Upper lobe of left lung (tissue), 6 donors: Measurements from ENCODE around the gene VKORC1L1. TPM values are rescaled to one million over a fixed set of nuclear protein-coding genes. Genes with fewer than 3 reads are reported as not detected.

Experiments
- ATAC-seq, 2 donors: fragments of 200-7000 bp; cut with Tn5 transposase; one replicate each; pipeline ENCODE4 v1.9.1; 2022; ENCODE audit warnings: mild to moderate bottlenecking in 2 of 2, moderate library complexity in 2 of 2; ENCODE audit not compliant: low FRiP score in 2 of 2
- DNase-seq, 2 donors: peaks; one replicate each; pipeline ENCODE4 v3.0.0-alpha.2; 2019 to 2020
- H3K27ac ChIP-seq, 4 donors: fragments of 200-600 bp; sonication (generic); one replicate each; pipeline ENCODE4 v1.5.1; 2016 to 2019
- H3K27me3 ChIP-seq, 4 donors: fragments of 200-600 bp; sonication (generic); one replicate each; pipeline ENCODE4 v1.5.1; 2017 to 2019
- H3K36me3 ChIP-seq, 4 donors: fragments of 200-600 bp; sonication (generic); one replicate each; pipeline ENCODE4 v1.5.1; 2016 to 2019
- H3K4me1 ChIP-seq, 4 donors: fragments of 200-600 bp; sonication (generic); one replicate each; pipeline ENCODE4 v1.5.1; 2018 to 2019
- H3K4me3 ChIP-seq, 4 donors: fragments of 200-600 bp; sonication (generic); one replicate each; pipeline ENCODE4 v1.5.1; 2017 to 2019; ENCODE audit warnings: mild to moderate bottlenecking in 2 of 4, moderate library complexity in 1 of 4
- H3K9me3 ChIP-seq, 4 donors: fragments of 200-600 bp; sonication (generic); one replicate each; pipeline ENCODE4 v1.5.1; 2018 to 2019
- EP300 ChIP-seq, 4 donors: sonication (generic); formaldehyde crosslinking; IDR thresholded peaks; one replicate each; pipeline ENCODE4 v1.5.1; 2017; ENCODE audit warnings: antibody characterized with exemption in 4 of 4, control low read depth in 2 of 4
- POLR2A ChIP-seq, 4 donors: fragments of 450-650 bp; IDR thresholded peaks; one replicate each; pipeline ENCODE4 v1.5.1; 2016 to 2017; ENCODE audit warnings: antibody characterized with exemption in 4 of 4, mild to moderate bottlenecking in 2 of 4
- POLR2AphosphoS5 ChIP-seq, 2 donors: sonication (generic); formaldehyde crosslinking; IDR thresholded peaks; one replicate each; pipeline ENCODE4 v1.5.1; 2017; ENCODE audit warnings: antibody characterized with exemption in 2 of 2
- WGBS, 2 donors: methylation state at CpG; one replicate each; pipeline ENCODE4 v1.1.5; 2017 to 2018; 5-methylcytosine and 5-hydroxymethylcytosine counted together
- total RNA-seq, 6 donors: library from RNA; depleted of rRNA in 4 of 6; stranded (reverse); fragments of >200 nt in 4 of 6; gene quantifications; one replicate each; pipeline versions ENCODE4 v1.1.0 to v1.2.1, GENCODE V29; 2016 to 2021
- TF ChIP-seq, protein P1 (sequence below), 6 experiments: fragments of 450-650 bp in 4 of 6; fragments of 200-600 bp in 2 of 6; sonication (generic) in 2 of 6; IDR thresholded peaks; one replicate each; pipeline ENCODE4 v1.5.1; 2016 to 2019; ENCODE audit warnings: antibody characterized with exemption in 6 of 6
- donor health status: DM: no; HTN: no; CAD: no; lungs with moderate emphysema.
- donor health status: DM: no; HTN: yes; CAD: no; lungs with severe emphysema.

The VKORC1L1 gene
- total RNA-seq, 6 donors from 2014 or later, result 14.7 to 49.1 (median 33.8) TPM

GRCh38 chr7:65967361-65968155 lies 94.7 kb downstream of the VKORC1L1 start:
- no peak for DNase-seq
- WGBS, 2 donors, result 93 to 95% methylated on average over 17 of the region's 17 CpGs
- Histone ChIP-seq H3K27me3 (no peaks in the 10 kb centered on the region), H3K36me3 (peaks cover 31 to 100% (median 88%) of the 10 kb centered on the region in 4 donors), H3K4me3 (no peak overlapping the region), H3K9me3 (no peaks in the 10 kb centered on the region), H3K27ac (no peak overlapping the region), H3K4me1 (no peaks in the 10 kb centered on the region)
- no peak for ATAC-seq
- TF ChIP-seq POLR2A (IDR thresholded peaks at IDR 0.05), result no peak
- TF ChIP-seq POLR2AphosphoS5 (IDR thresholded peaks at IDR 0.05), result no peak
- TF ChIP-seq EP300 (IDR thresholded peaks at IDR 0.05), result no peak
- TF ChIP-seq, protein P1, sequence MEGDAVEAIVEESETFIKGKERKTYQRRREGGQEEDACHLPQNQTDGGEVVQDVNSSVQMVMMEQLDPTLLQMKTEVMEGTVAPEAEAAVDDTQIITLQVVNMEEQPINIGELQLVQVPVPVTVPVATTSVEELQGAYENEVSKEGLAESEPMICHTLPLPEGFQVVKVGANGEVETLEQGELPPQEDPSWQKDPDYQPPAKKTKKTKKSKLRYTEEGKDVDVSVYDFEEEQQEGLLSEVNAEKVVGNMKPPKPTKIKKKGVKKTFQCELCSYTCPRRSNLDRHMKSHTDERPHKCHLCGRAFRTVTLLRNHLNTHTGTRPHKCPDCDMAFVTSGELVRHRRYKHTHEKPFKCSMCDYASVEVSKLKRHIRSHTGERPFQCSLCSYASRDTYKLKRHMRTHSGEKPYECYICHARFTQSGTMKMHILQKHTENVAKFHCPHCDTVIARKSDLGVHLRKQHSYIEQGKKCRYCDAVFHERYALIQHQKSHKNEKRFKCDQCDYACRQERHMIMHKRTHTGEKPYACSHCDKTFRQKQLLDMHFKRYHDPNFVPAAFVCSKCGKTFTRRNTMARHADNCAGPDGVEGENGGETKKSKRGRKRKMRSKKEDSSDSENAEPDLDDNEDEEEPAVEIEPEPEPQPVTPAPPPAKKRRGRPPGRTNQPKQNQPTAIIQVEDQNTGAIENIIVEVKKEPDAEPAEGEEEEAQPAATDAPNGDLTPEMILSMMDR (IDR thresholded peaks at IDR 0.05), result no peak

GRCh38 chr7:65968256-65969185 lies 95.6 kb downstream of the VKORC1L1 start:
- no peak for ATAC-seq

GRCh38 chr7:65971021-65971420 lies 98.1 kb downstream of the VKORC1L1 start:
- no peak for ATAC-seq
- Histone ChIP-seq H3K4me1 (no peaks in the 10 kb centered on the region), H3K36me3 (peaks cover 39 to 100% (median 94%) of the 10 kb centered on the region in 4 donors), H3K27ac (no peak overlapping the region), H3K27me3 (no peaks in the 10 kb centered on the region), H3K4me3 (no peak overlapping the region), H3K9me3 (no peaks in the 10 kb centered on the region)
- no peak for DNase-seq
- WGBS, 2 donors, result 94 to 97% methylated on average over 8 of the region's 8 CpGs
- TF ChIP-seq POLR2A (IDR thresholded peaks at IDR 0.05), result no peak

More at GRCh38 chr7:65968256-65969185, 95.6 kb downstream of the VKORC1L1 start:
- Histone ChIP-seq H3K27ac (no peak overlapping the region), H3K36me3 (peaks cover 29 to 100% (median 89%) of the 10 kb centered on the region in 4 donors), H3K9me3 (no peaks in the 10 kb centered on the region), H3K4me3 (no peak overlapping the region), H3K27me3 (no peaks in the 10 kb centered on the region), H3K4me1 (no peaks in the 10 kb centered on the region)
- peak in 1 of 2 donors; percentile 12 for DNase-seq
- WGBS, 2 donors, result 94 to 97% methylated on average over 26 of the region's 26 CpGs
- TF ChIP-seq POLR2A (IDR thresholded peaks at IDR 0.05), result no peak
- no peak for TF ChIP-seq POLR2AphosphoS5 (IDR thresholded peaks at IDR 0.05)
- TF ChIP-seq, protein P1 (IDR thresholded peaks at IDR 0.05), result no peak
- TF ChIP-seq EP300 (IDR thresholded peaks at IDR 0.05), result no peak

GRCh38 chr7:65972976-65973375 lies 100.1 kb downstream of the VKORC1L1 start:
- H3K27me3 ChIP-seq, result no peaks in the 10 kb centered on the region
- ATAC-seq (no peak), DNase-seq (no peak)
- no peaks in the 10 kb centered on the region for H3K4me1 ChIP-seq
- TF ChIP-seq POLR2A (IDR thresholded peaks at IDR 0.05) (no peak), POLR2AphosphoS5 (IDR thresholded peaks at IDR 0.05) (no peak), EP300 (IDR thresholded peaks at IDR 0.05) (no peak)
- TF ChIP-seq, protein P1 (IDR thresholded peaks at IDR 0.05), result no peak
- no peaks in the 10 kb centered on the region for H3K9me3 ChIP-seq
- no peak overlapping the region for H3K4me3 ChIP-seq
- H3K27ac ChIP-seq, result no peak overlapping the region
- H3K36me3 ChIP-seq, result peaks cover 32 to 99% (median 84%) of the 10 kb centered on the region in 4 donors
- 95 to 98% methylated on average over 10 to 13 of the region's 13 CpGs for WGBS, 2 donors
